H9 (cell line): ENCODE data around the gene BRK1. TPM values are rescaled to one million over a fixed set of nuclear protein-coding genes. Genes with fewer than 3 reads are reported as not detected.

Experiments used
- DNase-seq: peaks from one replicate; pipeline ENCODE4 v3.0.0-alpha.2; 2017
- H2AFZ ChIP-seq: one replicate; pipeline ENCODE4 v1.6.1; 2013; ENCODE audit warnings: mild to moderate bottlenecking, low read length, control low read depth, moderate library complexity
- H2AK5ac ChIP-seq: 2 replicates; pipeline ENCODE4 v1.6.1; 2013; ENCODE audit warnings: low read length, control low read depth, mixed read lengths; ENCODE audit not compliant: insufficient read length
- H2BK120ac ChIP-seq: one replicate; pipeline ENCODE4 v1.6.1; 2013; ENCODE audit warnings: low read depth, mild to moderate bottlenecking, low read length, control low read depth, inconsistent platforms; ENCODE audit not compliant: poor library complexity, severe bottlenecking
- H2BK12ac ChIP-seq: 2 replicates; pipeline ENCODE4 v1.6.1; 2013; ENCODE audit warnings: low read length, control low read depth, mixed read lengths, low read depth; ENCODE audit not compliant: insufficient read length
- H2BK15ac ChIP-seq: 2 replicates; pipeline ENCODE4 v1.6.1; 2013; ENCODE audit warnings: low read depth, low read length, control low read depth
- H2BK20ac ChIP-seq: one replicate; pipeline ENCODE4 v1.6.1; 2013; ENCODE audit warnings: low read depth, mild to moderate bottlenecking, low read length, control low read depth, inconsistent platforms; ENCODE audit not compliant: poor library complexity, severe bottlenecking
- H2BK5ac ChIP-seq: 2 replicates; pipeline ENCODE4 v1.6.1; 2013; ENCODE audit warnings: low read length, control low read depth, mixed read lengths; ENCODE audit not compliant: insufficient read length
- H3K14ac ChIP-seq: 2 replicates; pipeline ENCODE4 v1.6.1; 2013; ENCODE audit warnings: low read length, control low read depth; ENCODE audit not compliant: insufficient read depth
- H3K18ac ChIP-seq: 2 replicates; pipeline ENCODE4 v1.6.1; 2013; ENCODE audit warnings: low read depth, mild to moderate bottlenecking, mixed read lengths, low read length, control low read depth; ENCODE audit not compliant: insufficient read length
- H3K23ac ChIP-seq: 2 replicates; pipeline ENCODE4 v1.6.1; 2013; ENCODE audit warnings: low read length, control low read depth, mixed read lengths, low read depth; ENCODE audit not compliant: insufficient read length
- H3K23me2 ChIP-seq: 2 replicates; pipeline ENCODE4 v1.6.1; 2013; ENCODE audit warnings: low read depth, mild to moderate bottlenecking, mixed read lengths, low read length, control low read depth; ENCODE audit not compliant: insufficient read length, poor library complexity, severe bottlenecking
- H3K27ac ChIP-seq: 2 replicates; pipeline ENCODE4 v1.5.1; 2013; ENCODE audit warnings: low read length, control low read depth, mixed read lengths, low read depth; ENCODE audit not compliant: insufficient read length
- H3K27me3 ChIP-seq: 2 replicates; pipeline ENCODE4 v1.6.1; 2013; ENCODE audit warnings: low read length, control low read depth, inconsistent platforms; ENCODE audit not compliant: insufficient read depth
- H3K4ac ChIP-seq: 2 replicates; pipeline ENCODE4 v1.6.1; 2013; ENCODE audit warnings: low read depth, mild to moderate bottlenecking, control low read depth, inconsistent platforms, low read length, moderate library complexity
- H3K4me1 ChIP-seq: 2 replicates; pipeline ENCODE4 v1.6.1; 2013; ENCODE audit warnings: low read length, control low read depth, inconsistent platforms; ENCODE audit not compliant: insufficient read depth
- H3K4me2 ChIP-seq: 2 replicates; pipeline ENCODE4 v1.6.1; 2013; ENCODE audit warnings: low read length, control low read depth, mixed read lengths; ENCODE audit not compliant: insufficient read length, insufficient read depth
- H3K56ac ChIP-seq: 2 replicates; pipeline ENCODE4 v1.6.1; 2013; ENCODE audit warnings: low read depth, mild to moderate bottlenecking, mixed read lengths, low read length, control low read depth; ENCODE audit not compliant: insufficient read length
- H3K79me1 ChIP-seq: 2 replicates; pipeline ENCODE4 v1.6.1; 2013; ENCODE audit warnings: low read depth, mild to moderate bottlenecking, moderate library complexity, low read length, control low read depth, inconsistent platforms; ENCODE audit not compliant: insufficient read depth, poor library complexity, severe bottlenecking
- H3K79me2 ChIP-seq: 2 replicates; pipeline ENCODE4 v1.6.1; 2013; ENCODE audit warnings: low read length, control low read depth, inconsistent platforms; ENCODE audit not compliant: insufficient read depth
- H3K9ac ChIP-seq: 2 replicates; pipeline ENCODE4 v1.6.1; 2013; ENCODE audit warnings: low read length, control low read depth, mixed read lengths; ENCODE audit not compliant: insufficient read length; ENCODE audit errors: extremely low read depth
- H3K9me3 ChIP-seq: one replicate; pipeline ENCODE4 v1.6.1; 2013; ENCODE audit warnings: low read depth, low read length, inconsistent platforms; ENCODE audit not compliant: control insufficient read depth
- H3T11ph ChIP-seq: one replicate; pipeline ENCODE4 v1.6.1; 2013; ENCODE audit warnings: mild to moderate bottlenecking, low read length, control low read depth, inconsistent platforms
- H4K20me1 ChIP-seq: one replicate; pipeline ENCODE4 v1.6.1; 2013; ENCODE audit not compliant: control insufficient read depth, insufficient read length, insufficient read depth
- H4K5ac ChIP-seq: 2 replicates; pipeline ENCODE4 v1.6.1; 2013; ENCODE audit warnings: low read depth, mild to moderate bottlenecking, mixed read lengths, low read length, control low read depth; ENCODE audit not compliant: insufficient read length
- H4K8ac ChIP-seq: replicated peaks from 2 replicates; pipeline ENCODE4 v1.6.1; 2013; ENCODE audit warnings: low read length, control low read depth, mixed read lengths, low read depth; ENCODE audit not compliant: insufficient read length
- H4K91ac ChIP-seq: 2 replicates; pipeline ENCODE4 v1.6.1; 2013; ENCODE audit warnings: low read depth, mild to moderate bottlenecking, moderate library complexity, mixed read lengths, low read length, control low read depth; ENCODE audit not compliant: insufficient read length
- H3K27ac Mint-ChIP-seq, 3 experiments: 2 replicates in 2 of 3; 3 replicates in 1 of 3; pipeline ENCODE4 v1.8.0; 2020 to 2021; ENCODE audit warnings: mixed read lengths in 3 of 3, mild to moderate bottlenecking in 1 of 3, moderate library complexity in 1 of 3
- H3K27me3 Mint-ChIP-seq: 2 replicates; pipeline ENCODE4 v1.8.0; 2021; ENCODE audit warnings: low read depth, mild to moderate bottlenecking, moderate library complexity, mixed read lengths
- H3K36me3 Mint-ChIP-seq, 3 experiments: 2 replicates in 2 of 3; 3 replicates in 1 of 3; pipeline ENCODE4 v1.8.0; 2020 to 2021; ENCODE audit warnings: low read depth in 3 of 3, mixed read lengths in 3 of 3; ENCODE audit not compliant: insufficient read depth in 1 of 3
- H3K4me1 Mint-ChIP-seq, 2 experiments: 2 replicates each; pipeline ENCODE4 v1.8.0; 2020; ENCODE audit warnings: mixed read lengths in 2 of 2
- H3K4me3 Mint-ChIP-seq, 2 experiments: 2 replicates in 1 of 2; 3 replicates in 1 of 2; pipeline ENCODE4 v1.8.0; 2020 to 2021; ENCODE audit warnings: mild to moderate bottlenecking in 2 of 2, mixed read lengths in 2 of 2, moderate library complexity in 1 of 2
- H3K9me3 Mint-ChIP-seq, 2 experiments: 2 replicates in 1 of 2; 3 replicates in 1 of 2; pipeline ENCODE4 v1.8.0; 2020; ENCODE audit warnings: mild to moderate bottlenecking in 2 of 2, mixed read lengths in 2 of 2, moderate library complexity in 1 of 2
- CTCF ChIP-seq: fragments of 200-600 bp; sonication (generic); conservative IDR thresholded peaks from 3 replicates; pipeline ENCODE4 v1.8.0; 2021; ENCODE audit warnings: antibody characterized with exemption, mild to moderate bottlenecking
- WGBS: extraction: QIAGEN DNeasy Blood & Tissue Kit; methylation state at CpG from one replicate; pipeline ENCODE4 v1.1.7; 2013; ENCODE audit warnings: missing lambda C conversion rate, low lambda C conversion rate, mixed read lengths; ENCODE audit not compliant: insufficient read length; ENCODE audit errors: extremely low coverage; 5-methylcytosine and 5-hydroxymethylcytosine counted together
- total RNA-seq: library from RNA; stranded (reverse); gene quantifications from 2 replicates; pipeline ENCODE4 v1.2.1, GENCODE V29; 2021

Gene BRK1
- total RNA-seq, 1 experiment from 2014 or later = 121 TPM

- no peak overlapping the region for H2AK5ac ChIP-seq
- no peaks in the 10 kb centered on the region for H3K4me1 ChIP-seq
- H4K5ac ChIP-seq = no peak overlapping the region
- no peak overlapping the region for H3K27ac ChIP-seq
- H3K9ac ChIP-seq = no peak overlapping the region
- Mint-ChIP-seq H3K27ac (peak overlapping the region in 1 of 3 experiments; percentile 68; a peak in 1 of 7 replicates), H3K9me3 (no peaks in the 10 kb centered on the region), H3K4me1 (peaks cover 0 to 2% of the 10 kb centered on the region in 2 experiments; a peak in 1 of 4 replicates), H3K27me3 (no peaks in the 10 kb centered on the region), H3K36me3 (peaks cover 26 to 73% (median 54%) of the 10 kb centered on the region in 3 experiments), H3K4me3 (no peak overlapping the region)
- no peak overlapping the region for H4K91ac ChIP-seq
- DNase-seq = no peak
- no CpG with 5 or more reads among the region's 6 CpGs for WGBS
- no peaks in the 10 kb centered on the region for H3K23me2 ChIP-seq
- no peak overlapping the region for H3K4ac ChIP-seq
- H3K79me2 ChIP-seq = no peaks in the 10 kb centered on the region
- H3K23ac ChIP-seq = no peak overlapping the region
- H2BK20ac ChIP-seq = no peak overlapping the region
- no peak overlapping the region for H3K4me2 ChIP-seq
- TF ChIP-seq CTCF = no peak
- no peaks in the 10 kb centered on the region for H3K27me3 ChIP-seq
- no peaks in the 10 kb centered on the region for H4K20me1 ChIP-seq
- H2BK5ac ChIP-seq = no peak overlapping the region
- H3K79me1 ChIP-seq = peaks cover 8% of the 10 kb centered on the region
- no peak overlapping the region for H3K18ac ChIP-seq
- no peak overlapping the region for H2AFZ ChIP-seq
- no peak overlapping the region for H2BK15ac ChIP-seq
- no peak overlapping the region for H3T11ph ChIP-seq
- H3K56ac ChIP-seq = no peak overlapping the region
- no peak overlapping the region for H4K8ac ChIP-seq
- no peak overlapping the region for H2BK120ac ChIP-seq
- H2BK12ac ChIP-seq = no peak overlapping the region
- H3K9me3 ChIP-seq = no peaks in the 10 kb centered on the region
- H3K14ac ChIP-seq = no peak overlapping the region
These were observed 35.5 kb downstream of the BRK1 start for GRCh38 chr3:10150987-10151386.
